ENCODE measurements around the gene LCNL1.

LCNL1 gene

GRCh38 chr9:136977223-136977622 is 5.6 kb upstream of the LCNL1 start, which contains the start of gene PTGDS:
TSS of gene PTGDS (plus strand) at chr9:136977504. CDS start at chr9:136977579, 75 bp downstream.
- no peak for DNase-seq

GRCh38 chr9:136977649-136978072 is 5.1 kb upstream of the LCNL1 start:
- no peak for DNase-seq

- no peak for DNase-seq
These were observed 4.5 kb upstream of the LCNL1 start for GRCh38 chr9:136978073-136978864.

- no peak for DNase-seq
These were observed 3.8 kb upstream of the LCNL1 start for GRCh38 chr9:136978865-136979544.

- DNase-seq = no peak
These were observed 2.8 kb upstream of the LCNL1 start for GRCh38 chr9:136979769-136980587.

- no peak for DNase-seq
These were observed 1.9 kb upstream of the LCNL1 start for GRCh38 chr9:136980669-136981478.

- DNase-seq = no peak
These were observed 1.1 kb upstream of the LCNL1 start for GRCh38 chr9:136981588-136982231.

- no peak for DNase-seq
These were observed 374 bp downstream of the LCNL1 start for GRCh38 chr9:136983167-136983566.

GRCh38 chr9:136983656-136984314 is 992 bp downstream of the LCNL1 start:
- DNase-seq = no peak

- DNase-seq = no peak
These were observed 1.8 kb downstream of the LCNL1 start for GRCh38 chr9:136984464-136985026.

- no peak for DNase-seq
These were observed 2.3 kb downstream of the LCNL1 start for GRCh38 chr9:136985027-136985602.

- no peak for DNase-seq
These were observed 3.1 kb downstream of the LCNL1 start for GRCh38 chr9:136985853-136986252.

- no peak for DNase-seq
These were observed 6.1 kb downstream of the LCNL1 start for GRCh38 chr9:136988872-136989271.

GRCh38 chr9:136990242-136990911 is 7.6 kb downstream of the LCNL1 start:
- DNase-seq = no peak

- DNase-seq = no peak
These were observed 9.4 kb downstream of the LCNL1 start, which contains the start of gene PAXX for GRCh38 chr9:136991993-136992818. TSS of gene PAXX (plus strand) at chr9:136992422. CDS start at chr9:136992444, 22 bp downstream.

GRCh38 chr9:136992819-136993369 is 10.1 kb downstream of the LCNL1 start:
- no peak for DNase-seq

GRCh38 chr9:136994180-136994887 is 11.5 kb downstream of the LCNL1 start:
- DNase-seq = no peak

GRCh38 chr9:136994888-136995230 is 12.1 kb downstream of the LCNL1 start:
- DNase-seq = no peak
